Measurements from ENCODE around the gene ELAPOR1. TPM values are rescaled to one million over a fixed set of nuclear protein-coding genes. Genes with fewer than 3 reads are reported as not detected.

ELAPOR1 gene, protein sequence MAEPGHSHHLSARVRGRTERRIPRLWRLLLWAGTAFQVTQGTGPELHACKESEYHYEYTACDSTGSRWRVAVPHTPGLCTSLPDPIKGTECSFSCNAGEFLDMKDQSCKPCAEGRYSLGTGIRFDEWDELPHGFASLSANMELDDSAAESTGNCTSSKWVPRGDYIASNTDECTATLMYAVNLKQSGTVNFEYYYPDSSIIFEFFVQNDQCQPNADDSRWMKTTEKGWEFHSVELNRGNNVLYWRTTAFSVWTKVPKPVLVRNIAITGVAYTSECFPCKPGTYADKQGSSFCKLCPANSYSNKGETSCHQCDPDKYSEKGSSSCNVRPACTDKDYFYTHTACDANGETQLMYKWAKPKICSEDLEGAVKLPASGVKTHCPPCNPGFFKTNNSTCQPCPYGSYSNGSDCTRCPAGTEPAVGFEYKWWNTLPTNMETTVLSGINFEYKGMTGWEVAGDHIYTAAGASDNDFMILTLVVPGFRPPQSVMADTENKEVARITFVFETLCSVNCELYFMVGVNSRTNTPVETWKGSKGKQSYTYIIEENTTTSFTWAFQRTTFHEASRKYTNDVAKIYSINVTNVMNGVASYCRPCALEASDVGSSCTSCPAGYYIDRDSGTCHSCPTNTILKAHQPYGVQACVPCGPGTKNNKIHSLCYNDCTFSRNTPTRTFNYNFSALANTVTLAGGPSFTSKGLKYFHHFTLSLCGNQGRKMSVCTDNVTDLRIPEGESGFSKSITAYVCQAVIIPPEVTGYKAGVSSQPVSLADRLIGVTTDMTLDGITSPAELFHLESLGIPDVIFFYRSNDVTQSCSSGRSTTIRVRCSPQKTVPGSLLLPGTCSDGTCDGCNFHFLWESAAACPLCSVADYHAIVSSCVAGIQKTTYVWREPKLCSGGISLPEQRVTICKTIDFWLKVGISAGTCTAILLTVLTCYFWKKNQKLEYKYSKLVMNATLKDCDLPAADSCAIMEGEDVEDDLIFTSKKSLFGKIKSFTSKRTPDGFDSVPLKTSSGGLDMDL
- 1 to 10 TPM; 4.0 to 9.3 TPM for total RNA-seq
- polyA plus RNA-seq (ENCODE audit: insufficient read length in 2 of 2): 1 to 10 TPM; 6.6 to 9.2 TPM
- long read RNA-seq, donor 1: 0 reads
- long read RNA-seq, donor 2: 0 reads
- long read RNA-seq, donor 3: 0 reads
- long read RNA-seq, donor 4: 0 reads

DNA sequence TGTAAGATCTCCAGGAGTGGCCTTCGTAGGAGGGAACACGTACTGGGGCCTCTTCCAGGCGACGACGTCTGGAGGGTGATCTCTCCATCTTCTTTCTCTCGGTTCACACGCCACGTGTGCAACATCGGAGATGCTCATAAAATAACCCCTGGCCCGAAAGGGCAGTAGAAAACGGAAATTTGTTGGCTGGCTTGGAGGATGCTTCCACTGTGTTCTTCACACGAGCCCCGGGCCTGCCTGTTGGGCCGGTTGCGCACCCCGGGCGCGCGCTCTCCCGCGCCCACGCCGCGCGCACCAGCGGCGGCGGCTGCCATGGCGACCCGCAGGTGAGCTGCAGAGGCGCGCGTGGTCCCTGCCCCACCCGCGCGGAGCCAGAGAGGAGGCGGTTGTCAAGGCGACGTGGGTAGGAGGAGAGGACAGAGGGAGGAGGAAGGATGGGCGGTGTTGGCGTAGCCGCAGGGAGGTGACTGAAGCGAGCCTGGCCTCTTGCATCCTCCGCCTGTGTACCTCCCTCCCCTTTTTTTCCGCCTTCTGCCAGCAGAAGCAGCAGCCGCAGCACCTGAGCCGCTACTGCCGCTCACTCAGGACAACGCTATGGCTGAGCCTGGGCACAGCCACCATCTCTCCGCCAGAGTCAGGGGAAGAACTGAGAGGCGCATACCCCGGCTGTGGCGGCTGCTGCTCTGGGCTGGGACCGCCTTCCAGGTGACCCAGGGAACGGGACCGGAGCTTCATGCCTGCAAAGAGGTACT is at the start of gene ELAPOR1:
Gene ELAPOR1, plus strand, starts transcription at position 526 of the 752 bp plus-strand sequence. Its CDS starts 69 bp downstream, at position 595.
- Histone ChIP-seq H3K27me3 (ENCODE audit: control insufficient read depth, insufficient read depth, low read length) (peaks cover 15% of the 10 kb centered on the region), H3K27ac (ENCODE audit: low read depth, low read length) (peak within 1 kb of the TSS; percentile 52), H3K9me3 (ENCODE audit: control insufficient read depth, insufficient read depth, low read length) (no peaks in the 10 kb centered on the region), H3K36me3 (ENCODE audit: control insufficient read depth, insufficient read depth, low read length) (no peaks in the 10 kb centered on the region), H3K4me1 (ENCODE audit: control insufficient read depth, insufficient read depth, low read length) (peaks cover 22% of the 10 kb centered on the region), H3K4me3 (ENCODE audit: low read depth, low read length) (peak within 1 kb of the TSS; percentile 50)
- DNase-seq (ENCODE audit: low read depth in 4 of 6, low spot score in 6 of 6): peak in 3 of 6 donors; percentile 64 to 98 (median 86)
- WGBS (ENCODE audit: insufficient coverage): under 1% methylated on average over 55 of the region's 56 CpGs

DNA sequence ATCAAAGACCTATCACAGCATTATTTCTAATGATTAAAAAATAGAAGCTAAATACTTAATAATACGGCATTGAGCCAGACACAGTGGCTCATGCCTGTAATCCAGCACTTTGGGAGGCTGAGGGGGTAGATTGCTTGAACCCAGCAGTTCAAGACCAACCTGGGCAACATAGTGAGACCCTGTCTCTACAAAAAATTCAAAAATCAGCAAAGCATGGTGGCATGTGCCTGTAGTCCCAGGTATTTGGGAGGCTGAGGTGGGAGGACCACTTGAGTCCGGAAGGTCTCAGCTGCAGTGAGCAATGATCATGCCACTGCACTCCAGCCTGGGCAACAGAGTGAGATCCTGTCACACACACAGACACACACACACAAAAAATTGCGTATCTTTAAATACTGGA is 48.8 kb upstream of the ELAPOR1 start:
- no CpG with 5 or more reads among the region's 3 CpGs for WGBS (ENCODE audit: insufficient coverage)
- DNase-seq (ENCODE audit: low read depth in 4 of 6, low spot score in 6 of 6): no peak
- Histone ChIP-seq H3K4me3 (ENCODE audit: low read depth, low read length) (no peak overlapping the region), H3K9me3 (ENCODE audit: control insufficient read depth, insufficient read depth, low read length) (no peaks in the 10 kb centered on the region), H3K36me3 (ENCODE audit: control insufficient read depth, insufficient read depth, low read length) (peaks cover 43% of the 10 kb centered on the region), H3K4me1 (ENCODE audit: control insufficient read depth, insufficient read depth, low read length) (no peaks in the 10 kb centered on the region), H3K27me3 (ENCODE audit: control insufficient read depth, insufficient read depth, low read length) (no peaks in the 10 kb centered on the region), H3K27ac (ENCODE audit: low read depth, low read length) (no peak overlapping the region)

DNA sequence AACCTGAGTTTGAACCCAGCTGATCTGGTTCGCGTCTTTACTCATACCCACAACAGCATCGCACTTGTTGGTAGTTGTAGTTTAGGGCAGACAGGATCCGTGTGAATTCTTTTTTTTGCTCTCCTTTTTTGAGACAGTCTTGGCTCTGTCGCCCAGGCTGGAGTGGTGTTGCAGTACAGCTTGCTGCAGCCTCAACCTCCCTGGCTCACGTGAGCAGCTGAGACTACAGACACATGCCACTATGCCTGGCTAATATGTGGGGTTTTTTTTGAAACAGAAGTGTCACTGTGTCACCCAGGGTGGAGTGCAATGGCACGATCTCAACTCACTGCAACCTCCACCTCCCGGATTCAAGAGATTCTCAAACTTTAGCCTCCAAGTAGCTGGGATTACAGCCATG is 46.0 kb upstream of the ELAPOR1 start:
- H3K9me3 ChIP-seq (ENCODE audit: control insufficient read depth, insufficient read depth, low read length): no peaks in the 10 kb centered on the region
- no peak for DNase-seq (ENCODE audit: low read depth in 4 of 6, low spot score in 6 of 6)
- H3K27me3 ChIP-seq (ENCODE audit: control insufficient read depth, insufficient read depth, low read length): no peaks in the 10 kb centered on the region
- no peaks in the 10 kb centered on the region for H3K4me1 ChIP-seq (ENCODE audit: control insufficient read depth, insufficient read depth, low read length)
- WGBS (ENCODE audit: insufficient coverage): 80% methylated on average over 1 of the region's 8 CpGs
- H3K4me3 ChIP-seq (ENCODE audit: low read depth, low read length): no peak overlapping the region
- H3K36me3 ChIP-seq (ENCODE audit: control insufficient read depth, insufficient read depth, low read length): peaks cover 47% of the 10 kb centered on the region
- no peak overlapping the region for H3K27ac ChIP-seq (ENCODE audit: low read depth, low read length)

GRCh38 chr1:109069294-109069693 is 44.6 kb upstream of the ELAPOR1 start:
- WGBS (ENCODE audit: insufficient coverage): no CpG with 5 or more reads among the region's 1 CpG
- H3K36me3 ChIP-seq (ENCODE audit: control insufficient read depth, insufficient read depth, low read length): peaks cover 45% of the 10 kb centered on the region
- no peak overlapping the region for H3K27ac ChIP-seq (ENCODE audit: low read depth, low read length)
- no peaks in the 10 kb centered on the region for H3K9me3 ChIP-seq (ENCODE audit: control insufficient read depth, insufficient read depth, low read length)
- no peak overlapping the region for H3K4me3 ChIP-seq (ENCODE audit: low read depth, low read length)
- H3K27me3 ChIP-seq (ENCODE audit: control insufficient read depth, insufficient read depth, low read length): no peaks in the 10 kb centered on the region
- DNase-seq (ENCODE audit: low read depth in 4 of 6, low spot score in 6 of 6): no peak
- H3K4me1 ChIP-seq (ENCODE audit: control insufficient read depth, insufficient read depth, low read length): no peaks in the 10 kb centered on the region

- peak within 1 kb of the TSS; percentile 98 for H3K27ac ChIP-seq (ENCODE audit: low read depth, low read length)
- H3K27me3 ChIP-seq (ENCODE audit: control insufficient read depth, insufficient read depth, low read length): no peaks in the 10 kb centered on the region
- WGBS (ENCODE audit: insufficient coverage): 3% methylated on average over 31 of the region's 39 CpGs
- H3K9me3 ChIP-seq (ENCODE audit: control insufficient read depth, insufficient read depth, low read length): no peaks in the 10 kb centered on the region
- H3K4me3 ChIP-seq (ENCODE audit: low read depth, low read length): peak within 1 kb of the TSS; percentile 100
- H3K36me3 ChIP-seq (ENCODE audit: control insufficient read depth, insufficient read depth, low read length): peaks cover 19% of the 10 kb centered on the region
- H3K4me1 ChIP-seq (ENCODE audit: control insufficient read depth, insufficient read depth, low read length): peaks cover 6% of the 10 kb centered on the region
- peak; percentile 83 to 99 (median 92) for DNase-seq (ENCODE audit: low read depth in 4 of 6, low spot score in 6 of 6)
Observed at GRCh38 chr1:109075531-109076490, 38.1 kb upstream of the ELAPOR1 start, which contains the start of gene TAF13. TAF13 (minus strand) TSS chr1:109076003; CDS start chr1:109075947, 56 bp downstream.

- Histone ChIP-seq H3K9me3 (ENCODE audit: control insufficient read depth, insufficient read depth, low read length) (no peaks in the 10 kb centered on the region), H3K27ac (ENCODE audit: low read depth, low read length) (no peak overlapping the region), H3K36me3 (ENCODE audit: control insufficient read depth, insufficient read depth, low read length) (peaks cover 6% of the 10 kb centered on the region), H3K4me3 (ENCODE audit: low read depth, low read length) (no peak overlapping the region), H3K27me3 (ENCODE audit: control insufficient read depth, insufficient read depth, low read length) (no peaks in the 10 kb centered on the region), H3K4me1 (ENCODE audit: control insufficient read depth, insufficient read depth, low read length) (peaks cover 10% of the 10 kb centered on the region)
- WGBS (ENCODE audit: insufficient coverage): 100% methylated on average over 1 of the region's 1 CpG
- DNase-seq (ENCODE audit: low read depth in 4 of 6, low spot score in 6 of 6): no peak
Observed at GRCh38 chr1:109078317-109078716, 35.6 kb upstream of the ELAPOR1 start.

- DNase-seq (ENCODE audit: low read depth in 4 of 6, low spot score in 6 of 6): no peak
- WGBS (ENCODE audit: insufficient coverage): no CpG with 5 or more reads among the region's 2 CpGs
- Histone ChIP-seq H3K27me3 (ENCODE audit: control insufficient read depth, insufficient read depth, low read length) (no peaks in the 10 kb centered on the region), H3K4me1 (ENCODE audit: control insufficient read depth, insufficient read depth, low read length) (peaks cover 12% of the 10 kb centered on the region), H3K36me3 (ENCODE audit: control insufficient read depth, insufficient read depth, low read length) (no peaks in the 10 kb centered on the region), H3K4me3 (ENCODE audit: low read depth, low read length) (no peak overlapping the region), H3K27ac (ENCODE audit: low read depth, low read length) (no peak overlapping the region), H3K9me3 (ENCODE audit: control insufficient read depth, insufficient read depth, low read length) (no peaks in the 10 kb centered on the region)
Observed at GRCh38 chr1:109079240-109079622, 34.7 kb upstream of the ELAPOR1 start.

DNA sequence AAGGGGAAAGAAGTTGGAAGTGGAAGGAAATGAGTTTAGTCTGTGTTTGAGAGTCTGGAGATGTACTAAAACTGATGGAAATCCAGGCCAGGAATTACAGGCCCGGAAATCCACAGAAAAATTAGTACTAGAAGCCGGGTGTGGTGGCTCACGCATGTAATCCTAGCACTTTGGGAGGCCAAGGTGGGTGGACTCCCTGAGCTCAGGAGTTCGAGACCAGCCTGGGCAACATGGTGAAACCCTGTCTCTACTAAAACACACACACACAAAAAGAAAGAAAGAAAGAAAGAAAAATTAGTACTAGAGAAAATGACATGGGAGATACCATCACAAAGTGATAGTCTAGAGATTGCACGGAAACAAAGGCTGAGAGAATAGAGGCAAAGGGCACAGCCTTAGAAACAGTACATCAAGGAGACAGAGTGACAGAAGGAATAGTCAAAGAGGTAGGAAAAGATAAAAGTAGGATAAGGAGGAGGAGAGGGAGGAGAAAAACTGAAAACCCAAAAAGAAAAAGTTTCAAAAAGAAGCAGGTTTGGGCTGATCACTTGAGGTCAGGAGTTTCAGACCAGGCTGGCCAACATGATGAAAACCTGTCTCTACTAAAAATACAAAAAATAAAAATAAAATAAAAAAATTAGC is 33.4 kb upstream of the ELAPOR1 start:
- Histone ChIP-seq H3K36me3 (ENCODE audit: control insufficient read depth, insufficient read depth, low read length) (no peaks in the 10 kb centered on the region), H3K9me3 (ENCODE audit: control insufficient read depth, insufficient read depth, low read length) (no peaks in the 10 kb centered on the region), H3K27me3 (ENCODE audit: control insufficient read depth, insufficient read depth, low read length) (no peaks in the 10 kb centered on the region), H3K27ac (ENCODE audit: low read depth, low read length) (peak overlapping the region; percentile 60), H3K4me1 (ENCODE audit: control insufficient read depth, insufficient read depth, low read length) (peaks cover 20% of the 10 kb centered on the region), H3K4me3 (ENCODE audit: low read depth, low read length) (no peak overlapping the region)
- 86% methylated on average over 2 of the region's 5 CpGs for WGBS (ENCODE audit: insufficient coverage)
- DNase-seq (ENCODE audit: low read depth in 4 of 6, low spot score in 6 of 6): no peak

All from spinal cord (tissue), 10 donors.